CD4-positive, alpha-beta T cell (primary cell): ENCODE measurements around the gene KMT2C. TPM values are rescaled to one million over a fixed set of nuclear protein-coding genes. Genes with fewer than 3 reads are reported as not detected.

ENCODE experiments used
- ATAC-seq: fragments of 200-7000 bp; cut with Tn5 transposase; one replicate; pipeline ENCODE4 v1.10.0; 2022; ENCODE audit warnings: mild to moderate bottlenecking; ENCODE audit not compliant: poor library complexity
- CTCF ChIA-PET: fragments of 350-600 bp; sonication (Branson Sonifier 250); formaldehyde crosslinking; loops from one replicate; lab custom pipeline; 2021; ENCODE audit warnings: antibody characterized with exemption, inconsistent platforms; lab: Charles Lee
- POLR2A ChIA-PET: fragments of 350-600 bp; sonication (Branson Sonifier 250); formaldehyde crosslinking; loops from one replicate; lab custom pipeline; 2021; ENCODE audit warnings: antibody characterized with exemption, inconsistent platforms; lab: Charles Lee
- DNase-seq, 14 experiments: peaks; one replicate each; pipeline ENCODE4 v3.0.0-alpha.2; 2013 to 2020; ENCODE audit warnings: mixed read lengths in 2 of 14
- H3K27ac ChIP-seq, 2 donors: one replicate each; pipeline versions ENCODE4 v1.5.1 to v1.7.0; 2013; ENCODE audit warnings: low read length in 2 of 2, low read depth in 1 of 2, mild to moderate bottlenecking in 1 of 2
- H3K27me3 ChIP-seq, 2 experiments: 1 replicate in 1 of 2; 2 replicates in 1 of 2; pipeline versions ENCODE4 v1.6.1 to v1.7.0; 2013; ENCODE audit warnings: low read length in 2 of 2, control low read depth in 1 of 2, mild to moderate bottlenecking in 1 of 2, moderate library complexity in 1 of 2; ENCODE audit not compliant: insufficient read depth in 2 of 2, control insufficient read depth in 1 of 2
- H3K36me3 ChIP-seq: one replicate; pipeline ENCODE4 v1.6.1; 2013; ENCODE audit warnings: low read length, control low read depth; ENCODE audit not compliant: insufficient read depth
- H3K4me1 ChIP-seq: one replicate; pipeline ENCODE4 v1.6.1; 2013; ENCODE audit warnings: low read length, control low read depth; ENCODE audit not compliant: insufficient read depth
- H3K4me3 ChIP-seq: one replicate; pipeline ENCODE4 v1.5.1; 2013; ENCODE audit warnings: mild to moderate bottlenecking, low read length, moderate library complexity
- H3K9me3 ChIP-seq, 2 experiments: 1 replicate in 1 of 2; 2 replicates in 1 of 2; pipeline versions ENCODE4 v1.6.1 to v1.7.0; 2013; ENCODE audit warnings: low read length in 2 of 2, mild to moderate bottlenecking in 2 of 2, control low read depth in 1 of 2, moderate library complexity in 1 of 2; ENCODE audit not compliant: control insufficient read depth in 1 of 2, insufficient read depth in 1 of 2
- H3K27ac Mint-ChIP-seq: one replicate; pipeline ENCODE4 v1.8.0; 2020; ENCODE audit warnings: mixed read lengths
- H3K27me3 Mint-ChIP-seq: one replicate; pipeline ENCODE4 v1.8.0; 2021; ENCODE audit warnings: mixed read lengths
- H3K36me3 Mint-ChIP-seq: one replicate; pipeline ENCODE4 v1.8.0; 2021; ENCODE audit warnings: low read depth, mixed read lengths
- H3K4me1 Mint-ChIP-seq: one replicate; pipeline ENCODE4 v1.8.0; 2021; ENCODE audit warnings: low read depth, mixed read lengths
- H3K4me3 Mint-ChIP-seq: one replicate; pipeline ENCODE4 v1.8.0; 2020; ENCODE audit warnings: mild to moderate bottlenecking, mixed read lengths
- H3K9me3 Mint-ChIP-seq: one replicate; pipeline ENCODE4 v1.8.0; 2020; ENCODE audit warnings: mixed read lengths
- intact Hi-C, 2 experiments: fragments of 100-400 bp; cut with DNase I in 1 of 2; cut with micrococcal nuclease in 1 of 2; formaldehyde crosslinking; loops; one replicate each; pipeline versions ENCODE4 v1.15.1 to v1.9.0; 2023 to 2025; cut with DNase I, micrococcal nuclease
- total RNA-seq, 174 experiments: library from RNA in 2 of 174; stranded (reverse) in 2 of 174; gene quantifications; one replicate each; pipeline ENCODE4 v1.2.3 and lab custom pipeline; 2021 to 2026
- TF ChIP-seq, protein P1 (sequence below): fragments of 200-600 bp; IDR thresholded peaks from one replicate; pipeline ENCODE4 v1.8.0; 2022; ENCODE audit warnings: antibody characterized with exemption, mild to moderate bottlenecking

KMT2C gene
- total RNA-seq, 2 experiments from 2014 or later = 113 to 118 TPM

- Histone ChIP-seq H3K4me1 (no peaks in the 10 kb centered on the region), H3K4me3 (no peak overlapping the region), H3K36me3 (peaks cover 62% of the 10 kb centered on the region), H3K27ac (no peak overlapping the region), H3K9me3 (peaks cover 12 to 13% of the 10 kb centered on the region in 2 experiments), H3K27me3 (no peaks in the 10 kb centered on the region)
- peaks cover 95% of the 10 kb centered on the region for H3K36me3 Mint-ChIP-seq
- CTCF ChIA-PET = no interaction called here
- no peak overlapping the region for H3K27ac Mint-ChIP-seq
- H3K27me3 Mint-ChIP-seq = no peaks in the 10 kb centered on the region
- TF ChIP-seq, protein P1, sequence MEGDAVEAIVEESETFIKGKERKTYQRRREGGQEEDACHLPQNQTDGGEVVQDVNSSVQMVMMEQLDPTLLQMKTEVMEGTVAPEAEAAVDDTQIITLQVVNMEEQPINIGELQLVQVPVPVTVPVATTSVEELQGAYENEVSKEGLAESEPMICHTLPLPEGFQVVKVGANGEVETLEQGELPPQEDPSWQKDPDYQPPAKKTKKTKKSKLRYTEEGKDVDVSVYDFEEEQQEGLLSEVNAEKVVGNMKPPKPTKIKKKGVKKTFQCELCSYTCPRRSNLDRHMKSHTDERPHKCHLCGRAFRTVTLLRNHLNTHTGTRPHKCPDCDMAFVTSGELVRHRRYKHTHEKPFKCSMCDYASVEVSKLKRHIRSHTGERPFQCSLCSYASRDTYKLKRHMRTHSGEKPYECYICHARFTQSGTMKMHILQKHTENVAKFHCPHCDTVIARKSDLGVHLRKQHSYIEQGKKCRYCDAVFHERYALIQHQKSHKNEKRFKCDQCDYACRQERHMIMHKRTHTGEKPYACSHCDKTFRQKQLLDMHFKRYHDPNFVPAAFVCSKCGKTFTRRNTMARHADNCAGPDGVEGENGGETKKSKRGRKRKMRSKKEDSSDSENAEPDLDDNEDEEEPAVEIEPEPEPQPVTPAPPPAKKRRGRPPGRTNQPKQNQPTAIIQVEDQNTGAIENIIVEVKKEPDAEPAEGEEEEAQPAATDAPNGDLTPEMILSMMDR = no peak
- H3K4me1 Mint-ChIP-seq = peaks cover 34% of the 10 kb centered on the region
- intact Hi-C loops = no loop called here
- POLR2A ChIA-PET = no interaction called here
- DNase-seq (peak in 1 of 14 experiments; percentile 16), ATAC-seq (no peak)
- H3K4me3 Mint-ChIP-seq = no peak overlapping the region
- peaks cover 12% of the 10 kb centered on the region for H3K9me3 Mint-ChIP-seq
Measured at GRCh38 chr7:152351168-152351567, 84.6 kb downstream of the KMT2C start.

GRCh38 chr7:152347888-152348287 lies 87.9 kb downstream of the KMT2C start:
- Histone ChIP-seq H3K27ac (no peak overlapping the region), H3K36me3 (peaks cover 45% of the 10 kb centered on the region), H3K27me3 (no peaks in the 10 kb centered on the region), H3K9me3 (peaks cover 10 to 12% of the 10 kb centered on the region in 2 experiments), H3K4me3 (no peak overlapping the region), H3K4me1 (peaks cover 10% of the 10 kb centered on the region)
- CTCF ChIA-PET = interaction anchor here (0.6 to 0.7 kb wide), 2 partner anchors 19 to 181 kb away, joined by 3 read pairs; no protein-coding TSS in a partner anchor
- H3K4me3 Mint-ChIP-seq = no peak overlapping the region
- H3K9me3 Mint-ChIP-seq = peaks cover 12% of the 10 kb centered on the region
- H3K27ac Mint-ChIP-seq = no peak overlapping the region
- intact Hi-C loops = loop anchor here in 1 of 2 experiments (5.0 kb wide), 1 partner anchor 89 kb away; the partner anchor contains the start of gene KMT2C
- DNase-seq (no peak), ATAC-seq (no peak)
- peaks cover 37% of the 10 kb centered on the region for H3K4me1 Mint-ChIP-seq
- H3K36me3 Mint-ChIP-seq = peaks cover 85% of the 10 kb centered on the region
- POLR2A ChIA-PET = no interaction called here
- H3K27me3 Mint-ChIP-seq = no peaks in the 10 kb centered on the region
- TF ChIP-seq, protein P1 = no peak

- H3K27ac ChIP-seq = no peak overlapping the region
- CTCF ChIA-PET = no interaction called here
Measured at GRCh38 chr7:152344253-152344652, 91.5 kb downstream of the KMT2C start.

More at GRCh38 chr7:152344253-152344652, 91.5 kb downstream of the KMT2C start:
- H3K27me3 Mint-ChIP-seq = no peaks in the 10 kb centered on the region
- H3K4me1 Mint-ChIP-seq = peaks cover 61% of the 10 kb centered on the region
- Histone ChIP-seq H3K4me1 (peaks cover 18% of the 10 kb centered on the region), H3K27me3 (no peaks in the 10 kb centered on the region), H3K4me3 (no peak overlapping the region), H3K9me3 (peaks cover 9 to 12% of the 10 kb centered on the region in 2 experiments), H3K36me3 (peaks cover 17% of the 10 kb centered on the region)
- intact Hi-C loops = no loop called here
- H3K9me3 Mint-ChIP-seq = peaks cover 12% of the 10 kb centered on the region
- POLR2A ChIA-PET = no interaction called here
- ATAC-seq (no peak), DNase-seq (peak in 2 of 14 experiments; percentile 29 to 51)
- H3K27ac Mint-ChIP-seq = no peak overlapping the region
- H3K36me3 Mint-ChIP-seq = peaks cover 55% of the 10 kb centered on the region
- TF ChIP-seq, protein P1 = no peak
- H3K4me3 Mint-ChIP-seq = no peak overlapping the region
